HEK293 (cell line): ENCODE results near the gene RCSD1.

Source experiments
- CTCF ChIA-PET: fragments of 350-600 bp; formaldehyde crosslinking; extraction: SDS; loops from one replicate; lab custom pipeline; 2021; ENCODE audit warnings: antibody characterized with exemption; lab: Yijun Ruan, JAX
- POLR2A ChIA-PET: fragments of 300-600 bp; formaldehyde crosslinking; extraction: SDS; loops from one replicate; lab custom pipeline; 2020; ENCODE audit warnings: antibody characterized with exemption, inconsistent platforms; lab: Yijun Ruan, JAX
- H3K27ac ChIP-seq: fragments of 200-500 bp; sonication (Bioruptor generic); 2 replicates; pipeline ENCODE4 v1.5.1; 2014; ENCODE audit warnings: low read depth, low read length, control low read depth, inconsistent platforms; ENCODE audit errors: extremely low read depth
- H3K36me3 ChIP-seq, 2 experiments: fragments of 200-500 bp in 1 of 2; sonication (Bioruptor generic) in 1 of 2; 1 replicate in 1 of 2; 2 replicates in 1 of 2; pipeline ENCODE4 v1.5.1; 2014 to 2017; ENCODE audit warnings: inconsistent platforms in 2 of 2, low read length in 2 of 2; ENCODE audit not compliant: control insufficient read depth in 2 of 2, insufficient read depth in 1 of 2
- H3K4me1 ChIP-seq: fragments of 200-500 bp; sonication (Bioruptor generic); 2 replicates; pipeline ENCODE4 v1.5.1; 2014; ENCODE audit warnings: mild to moderate bottlenecking, low read length, inconsistent platforms; ENCODE audit not compliant: control insufficient read depth, insufficient read depth
- H3K4me3 ChIP-seq: 2 replicates; pipeline ENCODE4 v1.5.1; 2011; ENCODE audit warnings: low read depth, mild to moderate bottlenecking, control low read depth, low read length, moderate library complexity
- H3K9me3 ChIP-seq: fragments of 200-500 bp; sonication (Bioruptor generic); 2 replicates; pipeline ENCODE4 v1.5.1; 2014; ENCODE audit warnings: low read depth, low read length, inconsistent platforms; ENCODE audit not compliant: control insufficient read depth, insufficient read depth
- HOXC10 ChIP-seq: sonication (generic); formaldehyde crosslinking; IDR thresholded peaks from 2 replicates; pipeline ENCODE4 v1.8.1; 2023; ENCODE audit warnings: mild to moderate bottlenecking, missing genetic modification reagents
- IKZF3 ChIP-seq: fragments of 450-650 bp; IDR thresholded peaks from 2 replicates; pipeline ENCODE4 v1.5.0; 2018; ENCODE audit warnings: missing biosample characterization, mild to moderate bottlenecking, missing genetic modification characterization, moderate library complexity
- KLF1 ChIP-seq: fragments of 450-650 bp; formaldehyde crosslinking; IDR thresholded peaks from 2 replicates; pipeline ENCODE4 v1.5.1; 2016; ENCODE audit warnings: missing biosample characterization, missing genetic modification characterization
- MEIS1 ChIP-seq: sonication (generic); formaldehyde crosslinking; IDR thresholded peaks from 2 replicates; pipeline ENCODE4 v1.8.1; 2022; ENCODE audit warnings: missing genetic modification reagents, mild to moderate bottlenecking, borderline replicate concordance
- OSR2 ChIP-seq: fragments of 450-650 bp; formaldehyde crosslinking; IDR thresholded peaks from 2 replicates; pipeline ENCODE4 v1.5.1; 2016; ENCODE audit warnings: missing biosample characterization, missing genetic modification characterization
- OVOL3 ChIP-seq: fragments of 450-650 bp; formaldehyde crosslinking; IDR thresholded peaks from 2 replicates; pipeline ENCODE4 v1.5.1; 2016; ENCODE audit warnings: missing biosample characterization, missing genetic modification characterization
- SP2 ChIP-seq: fragments of 450-650 bp; formaldehyde crosslinking; IDR thresholded peaks from 2 replicates; pipeline ENCODE4 v1.5.1; 2016; ENCODE audit warnings: missing biosample characterization, missing genetic modification characterization
- TCF7L2 ChIP-seq: IDR thresholded peaks from 2 replicates; pipeline ENCODE4 v1.6.1; 2011; ENCODE audit warnings: low read depth, mild to moderate bottlenecking, inconsistent platforms, low read length, moderate library complexity, borderline replicate concordance
- ZBTB17 ChIP-seq: fragments of 450-650 bp; formaldehyde crosslinking; IDR thresholded peaks from 2 replicates; pipeline ENCODE4 v1.5.1; 2016; ENCODE audit warnings: missing biosample characterization, missing genetic modification characterization
- ZFP69B ChIP-seq: fragments of 450-650 bp; formaldehyde crosslinking; IDR thresholded peaks from 2 replicates; pipeline ENCODE4 v1.5.1; 2016; ENCODE audit warnings: missing biosample characterization, missing genetic modification characterization
- ZNF146 ChIP-seq: fragments of 450-650 bp; formaldehyde crosslinking; IDR thresholded peaks from 2 replicates; pipeline ENCODE4 v1.5.1; 2016; ENCODE audit warnings: missing biosample characterization, missing genetic modification characterization
- ZNF23 ChIP-seq: fragments of 450-650 bp; formaldehyde crosslinking; IDR thresholded peaks from 2 replicates; pipeline ENCODE4 v1.5.1; 2016; ENCODE audit warnings: missing biosample characterization, missing genetic modification characterization, borderline replicate concordance
- ZNF248 ChIP-seq: fragments of 450-650 bp; formaldehyde crosslinking; IDR thresholded peaks from 2 replicates; pipeline ENCODE4 v1.5.1; 2017; ENCODE audit warnings: missing biosample characterization, missing genetic modification characterization
- ZNF292 ChIP-seq: fragments of 450-650 bp; formaldehyde crosslinking; IDR thresholded peaks from 2 replicates; pipeline ENCODE4 v1.5.1; 2016; ENCODE audit warnings: low read depth, missing biosample characterization, missing genetic modification characterization, borderline replicate concordance
- ZNF302 ChIP-seq: fragments of 450-650 bp; formaldehyde crosslinking; IDR thresholded peaks from 2 replicates; pipeline ENCODE4 v1.5.1; 2016; ENCODE audit warnings: missing biosample characterization, missing genetic modification characterization, low read depth
- ZNF48 ChIP-seq: fragments of 450-650 bp; formaldehyde crosslinking; IDR thresholded peaks from 2 replicates; pipeline ENCODE4 v1.5.1; 2016; ENCODE audit warnings: missing biosample characterization, missing genetic modification characterization
- ZNF654 ChIP-seq: fragments of 450-650 bp; formaldehyde crosslinking; IDR thresholded peaks from 2 replicates; pipeline ENCODE4 v1.5.1; 2016; ENCODE audit warnings: low read depth, missing biosample characterization, missing genetic modification characterization
- ZNF658 ChIP-seq: fragments of 450-650 bp; formaldehyde crosslinking; IDR thresholded peaks from 2 replicates; pipeline ENCODE4; 2016; ENCODE audit warnings: missing biosample characterization, missing genetic modification characterization
- ZNF660 ChIP-seq: fragments of 450-650 bp; IDR thresholded peaks from 2 replicates; pipeline ENCODE4 v1.5.1; 2018; ENCODE audit warnings: missing biosample characterization, mild to moderate bottlenecking, missing genetic modification characterization
- ZNF785 ChIP-seq: fragments of 450-650 bp; formaldehyde crosslinking; IDR thresholded peaks from 2 replicates; pipeline ENCODE4 v1.5.1; 2016; ENCODE audit warnings: missing biosample characterization, missing genetic modification characterization
- ZNF837 ChIP-seq: fragments of 450-650 bp; formaldehyde crosslinking; IDR thresholded peaks from 2 replicates; pipeline ENCODE4 v1.5.1; 2016; ENCODE audit warnings: missing biosample characterization, missing genetic modification characterization
- TF ChIP-seq, protein P1 (sequence below): fragments of 450-650 bp; formaldehyde crosslinking; IDR thresholded peaks from 2 replicates; pipeline ENCODE4 v1.5.1; 2017; ENCODE audit warnings: missing biosample characterization, missing genetic modification characterization
- TF ChIP-seq, protein P2 (sequence below): fragments of 450-650 bp; formaldehyde crosslinking; IDR thresholded peaks from 2 replicates; pipeline ENCODE4 v1.5.1; 2017; ENCODE audit warnings: missing biosample characterization, missing genetic modification characterization
- TF ChIP-seq, protein P3 (sequence below): sonication (generic); formaldehyde crosslinking; IDR thresholded peaks from 2 replicates; pipeline ENCODE4 v1.8.1; 2022; ENCODE audit warnings: mild to moderate bottlenecking, moderate library complexity, missing genetic modification reagents
- TF ChIP-seq, protein P4 (sequence below): fragments of 450-650 bp; formaldehyde crosslinking; IDR thresholded peaks from 2 replicates; pipeline ENCODE4 v1.5.1; 2017; ENCODE audit warnings: missing biosample characterization, missing genetic modification characterization

Gene RCSD1

DNA sequence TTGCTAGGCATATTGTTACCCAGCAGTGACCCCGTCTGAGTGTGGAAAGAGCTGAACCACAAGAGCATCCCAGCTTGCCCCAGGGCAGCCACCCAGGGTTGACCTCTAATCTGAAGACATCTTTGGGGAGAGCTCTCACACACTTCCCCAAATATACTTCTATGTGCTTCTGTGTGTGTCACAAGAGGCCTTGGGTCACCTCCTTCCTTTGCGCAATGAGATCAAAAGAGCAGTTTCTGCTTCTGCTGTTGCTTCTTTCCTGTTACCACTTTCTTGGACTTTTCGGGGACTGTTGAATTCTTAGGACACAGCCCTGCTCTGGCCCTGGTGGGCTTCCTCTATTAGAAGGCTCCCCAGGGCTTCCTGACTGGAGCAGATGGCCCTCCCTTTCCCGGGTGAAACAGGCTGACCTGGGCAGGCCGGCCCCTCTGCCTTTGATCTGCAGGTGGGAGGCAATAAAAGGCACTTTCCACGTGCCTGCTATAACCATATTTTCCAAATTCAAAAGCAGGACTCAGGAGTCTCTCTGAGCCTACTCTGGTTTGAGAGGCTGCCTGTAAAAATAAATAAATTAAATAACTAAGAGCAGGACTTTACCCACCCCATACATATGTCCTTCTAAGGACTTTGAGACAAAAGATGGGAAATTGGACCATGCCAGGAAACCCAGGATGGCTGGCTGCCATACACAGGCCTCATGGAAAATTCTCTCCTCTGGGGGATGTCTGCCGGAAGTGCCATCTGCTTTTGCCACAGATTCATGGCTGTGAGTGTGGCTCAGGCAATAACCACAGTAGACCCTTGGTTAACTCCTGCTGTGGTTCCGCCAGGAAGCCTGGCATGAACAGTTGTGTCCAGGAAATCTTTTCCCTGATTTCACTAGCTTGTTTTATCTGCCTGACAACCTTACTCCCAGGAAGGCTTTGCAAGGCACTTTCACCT is 28.3 kb upstream of the RCSD1 start:
- POLR2A ChIA-PET = interaction anchor here (1.3 kb wide), 1 partner anchor 48 kb away, joined by 3 read pairs; no protein-coding TSS in a partner anchor
- H3K9me3 ChIP-seq = no peaks in the 10 kb centered on the region

DNA sequence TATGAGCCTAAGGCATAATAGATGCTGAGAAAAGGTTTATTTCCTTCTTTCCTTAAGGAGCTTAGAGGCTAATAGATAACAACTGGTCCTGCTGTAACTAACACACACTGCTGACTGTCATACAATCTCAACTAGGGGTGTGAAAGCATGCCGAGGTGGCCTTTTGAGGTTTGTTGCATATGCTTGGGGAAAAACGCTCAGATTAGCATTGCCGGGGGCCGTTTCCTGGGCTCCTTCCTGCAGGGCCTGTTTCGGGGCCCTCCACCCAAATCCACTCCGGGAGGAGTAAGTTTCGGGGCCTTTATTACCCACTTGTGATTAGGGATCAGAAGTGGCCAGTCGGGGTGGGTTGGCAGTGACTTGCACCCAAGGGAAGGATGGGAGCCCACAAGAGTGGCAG is 27.2 kb upstream of the RCSD1 start:
- Histone ChIP-seq H3K9me3 (no peaks in the 10 kb centered on the region), H3K27ac (no peak overlapping the region), H3K4me3 (no peak overlapping the region), H3K4me1 (no peaks in the 10 kb centered on the region), H3K36me3 (no peaks in the 10 kb centered on the region)
- TF ChIP-seq ZNF23 (no peak), HOXC10 (CRISPR knock-in tag) (no peak), MEIS1 (CRISPR knock-in tag) (no peak), OVOL3 (tag by site-specific recombination) (no peak), ZNF660 (tag by site-specific recombination) (no peak), ZNF146 (tag by site-specific recombination) (no peak), ZNF654 (tag by site-specific recombination) (no peak), SP2 (tag by site-specific recombination) (no peak)
- TF ChIP-seq, protein P1, sequence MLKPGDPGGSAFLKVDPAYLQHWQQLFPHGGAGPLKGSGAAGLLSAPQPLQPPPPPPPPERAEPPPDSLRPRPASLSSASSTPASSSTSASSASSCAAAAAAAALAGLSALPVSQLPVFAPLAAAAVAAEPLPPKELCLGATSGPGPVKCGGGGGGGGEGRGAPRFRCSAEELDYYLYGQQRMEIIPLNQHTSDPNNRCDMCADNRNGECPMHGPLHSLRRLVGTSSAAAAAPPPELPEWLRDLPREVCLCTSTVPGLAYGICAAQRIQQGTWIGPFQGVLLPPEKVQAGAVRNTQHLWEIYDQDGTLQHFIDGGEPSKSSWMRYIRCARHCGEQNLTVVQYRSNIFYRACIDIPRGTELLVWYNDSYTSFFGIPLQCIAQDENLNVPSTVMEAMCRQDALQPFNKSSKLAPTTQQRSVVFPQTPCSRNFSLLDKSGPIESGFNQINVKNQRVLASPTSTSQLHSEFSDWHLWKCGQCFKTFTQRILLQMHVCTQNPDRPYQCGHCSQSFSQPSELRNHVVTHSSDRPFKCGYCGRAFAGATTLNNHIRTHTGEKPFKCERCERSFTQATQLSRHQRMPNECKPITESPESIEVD = no peak
- TF ChIP-seq, protein P2, sequence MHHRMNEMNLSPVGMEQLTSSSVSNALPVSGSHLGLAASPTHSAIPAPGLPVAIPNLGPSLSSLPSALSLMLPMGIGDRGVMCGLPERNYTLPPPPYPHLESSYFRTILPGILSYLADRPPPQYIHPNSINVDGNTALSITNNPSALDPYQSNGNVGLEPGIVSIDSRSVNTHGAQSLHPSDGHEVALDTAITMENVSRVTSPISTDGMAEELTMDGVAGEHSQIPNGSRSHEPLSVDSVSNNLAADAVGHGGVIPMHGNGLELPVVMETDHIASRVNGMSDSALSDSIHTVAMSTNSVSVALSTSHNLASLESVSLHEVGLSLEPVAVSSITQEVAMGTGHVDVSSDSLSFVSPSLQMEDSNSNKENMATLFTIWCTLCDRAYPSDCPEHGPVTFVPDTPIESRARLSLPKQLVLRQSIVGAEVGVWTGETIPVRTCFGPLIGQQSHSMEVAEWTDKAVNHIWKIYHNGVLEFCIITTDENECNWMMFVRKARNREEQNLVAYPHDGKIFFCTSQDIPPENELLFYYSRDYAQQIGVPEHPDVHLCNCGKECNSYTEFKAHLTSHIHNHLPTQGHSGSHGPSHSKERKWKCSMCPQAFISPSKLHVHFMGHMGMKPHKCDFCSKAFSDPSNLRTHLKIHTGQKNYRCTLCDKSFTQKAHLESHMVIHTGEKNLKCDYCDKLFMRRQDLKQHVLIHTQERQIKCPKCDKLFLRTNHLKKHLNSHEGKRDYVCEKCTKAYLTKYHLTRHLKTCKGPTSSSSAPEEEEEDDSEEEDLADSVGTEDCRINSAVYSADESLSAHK (tag by site-specific recombination) = no peak
- CTCF ChIA-PET = interaction anchor here (1.0 to 3.6 kb wide), 2 partner anchors 84 to 85 kb away, joined by 3 to 39 read pairs; no protein-coding TSS in a partner anchor
- POLR2A ChIA-PET = interaction anchor here (1.3 kb wide), 1 partner anchor 49 kb away, joined by 3 read pairs; no protein-coding TSS in a partner anchor

More for the DNA sequence above, 28.3 kb upstream of the RCSD1 start:
- no peak overlapping the region for H3K27ac ChIP-seq
- TF ChIP-seq TCF7L2 (peak; percentile 67; the same call in 1 of the 2 replicates), ZNF248 (tag by site-specific recombination) (no peak)
- TF ChIP-seq, all 188 proteins: peak for 1
- H3K4me1 ChIP-seq = no peaks in the 10 kb centered on the region
- CTCF ChIA-PET = interaction anchor here (3.6 kb wide), 1 partner anchor 85 kb away, joined by 39 read pairs; no protein-coding TSS in a partner anchor
- no peak overlapping the region for H3K4me3 ChIP-seq
- H3K36me3 ChIP-seq = no peaks in the 10 kb centered on the region

DNA sequence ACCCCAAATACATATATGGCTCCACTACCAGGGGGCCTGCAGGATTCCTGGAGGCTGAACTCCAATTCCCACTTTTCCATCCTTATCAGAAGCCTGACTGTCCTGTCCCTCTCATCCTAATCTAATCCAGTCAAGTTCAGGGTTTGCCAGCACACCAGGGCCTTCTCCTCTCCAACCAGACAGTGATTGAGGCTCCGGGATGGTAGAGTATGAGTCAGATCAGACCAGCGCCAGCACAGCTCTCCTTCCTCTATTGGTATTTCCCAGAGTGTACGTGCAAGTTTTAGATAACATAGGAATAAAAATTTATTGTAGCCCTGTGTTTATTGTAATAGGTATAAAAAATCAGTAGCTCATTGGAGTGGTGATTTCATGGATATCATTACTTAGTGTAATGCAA is 24.5 kb upstream of the RCSD1 start:
- H3K4me3 ChIP-seq = no peak overlapping the region
- ChIA-PET CTCF (interaction anchor here (0.5 kb wide), 1 partner anchor 80 kb away, joined by 3 read pairs; no protein-coding TSS in a partner anchor), POLR2A (no interaction called here)
- no peaks in the 10 kb centered on the region for H3K4me1 ChIP-seq
- H3K27ac ChIP-seq = no peak overlapping the region
- no peaks in the 10 kb centered on the region for H3K9me3 ChIP-seq
- no peaks in the 10 kb centered on the region for H3K36me3 ChIP-seq
- TF ChIP-seq ZNF292 (tag by site-specific recombination) = no peak
- no peak for TF ChIP-seq ZNF658 (tag by site-specific recombination)
- no peak for TF ChIP-seq ZNF785 (tag by site-specific recombination)
- TF ChIP-seq IKZF3 (tag by site-specific recombination) = no peak
- TF ChIP-seq ZFP69B (tag by site-specific recombination) = no peak
- TF ChIP-seq, protein P3, sequence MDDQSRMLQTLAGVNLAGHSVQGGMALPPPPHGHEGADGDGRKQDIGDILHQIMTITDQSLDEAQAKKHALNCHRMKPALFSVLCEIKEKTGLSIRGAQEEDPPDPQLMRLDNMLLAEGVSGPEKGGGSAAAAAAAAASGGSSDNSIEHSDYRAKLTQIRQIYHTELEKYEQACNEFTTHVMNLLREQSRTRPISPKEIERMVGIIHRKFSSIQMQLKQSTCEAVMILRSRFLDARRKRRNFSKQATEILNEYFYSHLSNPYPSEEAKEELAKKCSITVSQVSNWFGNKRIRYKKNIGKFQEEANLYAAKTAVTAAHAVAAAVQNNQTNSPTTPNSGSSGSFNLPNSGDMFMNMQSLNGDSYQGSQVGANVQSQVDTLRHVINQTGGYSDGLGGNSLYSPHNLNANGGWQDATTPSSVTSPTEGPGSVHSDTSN (CRISPR knock-in tag) = no peak
- TF ChIP-seq ZBTB17 (tag by site-specific recombination) = no peak
- TF ChIP-seq ZNF302 (tag by site-specific recombination) = no peak
- TF ChIP-seq ZNF48 (tag by site-specific recombination) = no peak
- TF ChIP-seq OSR2 (tag by site-specific recombination) = no peak
- TF ChIP-seq KLF1 = no peak
- no peak for TF ChIP-seq ZNF837
- TF ChIP-seq, protein P4, sequence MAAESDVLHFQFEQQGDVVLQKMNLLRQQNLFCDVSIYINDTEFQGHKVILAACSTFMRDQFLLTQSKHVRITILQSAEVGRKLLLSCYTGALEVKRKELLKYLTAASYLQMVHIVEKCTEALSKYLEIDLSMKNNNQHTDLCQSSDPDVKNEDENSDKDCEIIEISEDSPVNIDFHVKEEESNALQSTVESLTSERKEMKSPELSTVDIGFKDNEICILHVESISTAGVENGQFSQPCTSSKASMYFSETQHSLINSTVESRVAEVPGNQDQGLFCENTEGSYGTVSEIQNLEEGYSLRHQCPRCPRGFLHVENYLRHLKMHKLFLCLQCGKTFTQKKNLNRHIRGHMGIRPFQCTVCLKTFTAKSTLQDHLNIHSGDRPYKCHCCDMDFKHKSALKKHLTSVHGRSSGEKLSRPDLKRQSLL (tag by site-specific recombination) = no peak
